ENCODE results near the gene PDGFA. TPM values are rescaled to one million over a fixed set of nuclear protein-coding genes. Genes with fewer than 3 reads are reported as not detected.

PDGFA gene
- total RNA-seq, 4 donors from 2014 or later: 5.1 to 13.5 (median 8.5) TPM

- no peaks in the 10 kb centered on the region for H3K36me3 ChIP-seq
- DNase-seq: no peak
- no peak overlapping the region for H3K27ac ChIP-seq
- TF ChIP-seq POLR2A (IDR thresholded peaks at IDR 0.05): no peak
- TF ChIP-seq, protein P1, sequence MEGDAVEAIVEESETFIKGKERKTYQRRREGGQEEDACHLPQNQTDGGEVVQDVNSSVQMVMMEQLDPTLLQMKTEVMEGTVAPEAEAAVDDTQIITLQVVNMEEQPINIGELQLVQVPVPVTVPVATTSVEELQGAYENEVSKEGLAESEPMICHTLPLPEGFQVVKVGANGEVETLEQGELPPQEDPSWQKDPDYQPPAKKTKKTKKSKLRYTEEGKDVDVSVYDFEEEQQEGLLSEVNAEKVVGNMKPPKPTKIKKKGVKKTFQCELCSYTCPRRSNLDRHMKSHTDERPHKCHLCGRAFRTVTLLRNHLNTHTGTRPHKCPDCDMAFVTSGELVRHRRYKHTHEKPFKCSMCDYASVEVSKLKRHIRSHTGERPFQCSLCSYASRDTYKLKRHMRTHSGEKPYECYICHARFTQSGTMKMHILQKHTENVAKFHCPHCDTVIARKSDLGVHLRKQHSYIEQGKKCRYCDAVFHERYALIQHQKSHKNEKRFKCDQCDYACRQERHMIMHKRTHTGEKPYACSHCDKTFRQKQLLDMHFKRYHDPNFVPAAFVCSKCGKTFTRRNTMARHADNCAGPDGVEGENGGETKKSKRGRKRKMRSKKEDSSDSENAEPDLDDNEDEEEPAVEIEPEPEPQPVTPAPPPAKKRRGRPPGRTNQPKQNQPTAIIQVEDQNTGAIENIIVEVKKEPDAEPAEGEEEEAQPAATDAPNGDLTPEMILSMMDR (IDR thresholded peaks at IDR 0.05): no peak
- 84 to 88% methylated on average over 7 to 13 of the region's 16 CpGs for WGBS, 2 donors
- H3K4me1 ChIP-seq: peaks cover 3 to 36% (median 15%) of the 10 kb centered on the region in 3 donors
- H3K4me3 ChIP-seq: no peak overlapping the region
- H3K9me3 ChIP-seq: no peaks in the 10 kb centered on the region
- peaks cover 0 to 19% (median 0%) of the 10 kb centered on the region in 4 donors for H3K27me3 ChIP-seq
- intact Hi-C loops (cut with DNase I): no loop called here
These were observed 33.4 kb downstream of the PDGFA start for GRCh38 chr7:486216-486743.

DNA sequence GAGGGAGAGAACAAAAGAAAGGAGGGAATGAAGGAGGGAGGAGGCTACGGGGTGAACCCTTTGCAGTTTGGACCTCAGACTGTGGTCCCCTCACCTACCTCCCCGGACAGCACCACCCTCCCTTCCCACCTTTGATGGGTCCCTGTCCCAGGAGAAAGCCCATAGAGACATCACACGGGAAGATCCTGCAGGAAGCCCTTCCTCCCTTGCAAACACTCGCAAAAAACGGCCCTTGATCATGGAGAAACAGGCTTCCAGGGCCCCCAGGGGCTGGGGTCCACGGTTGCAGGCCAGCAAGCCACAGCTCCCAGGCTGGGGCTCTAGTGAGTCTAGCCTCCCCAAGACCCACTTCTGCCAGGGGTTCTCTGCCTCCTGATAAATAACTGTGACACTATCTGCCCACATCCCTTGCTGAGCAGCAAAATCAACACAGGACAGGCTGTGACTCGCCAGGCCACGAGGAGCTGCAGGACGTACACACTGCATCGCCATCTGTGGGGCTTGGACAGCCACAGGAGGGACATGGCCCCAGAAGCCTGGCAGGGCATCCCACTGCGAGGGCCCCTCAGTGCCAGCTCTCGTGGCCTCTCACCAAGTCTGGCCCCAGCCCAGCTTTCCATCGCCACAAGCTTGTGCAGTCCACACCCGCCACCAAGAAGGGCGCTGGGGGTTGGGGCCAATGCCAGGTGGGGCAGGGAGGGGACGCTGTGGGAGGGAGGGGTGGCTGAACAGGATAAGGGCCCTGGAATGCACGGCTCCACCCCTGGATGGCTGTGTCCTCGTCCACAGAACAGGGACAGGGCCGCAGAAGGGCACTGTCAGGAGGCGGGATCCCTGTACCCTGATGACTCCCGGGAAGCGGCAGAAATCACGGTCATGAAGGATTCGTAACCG lies 34.2 kb downstream of the PDGFA start:
- WGBS, 2 donors: 47% methylated on average over 6 to 11 of the region's 25 CpGs
- no peak for DNase-seq
- no peak for TF ChIP-seq POLR2A (IDR thresholded peaks at IDR 0.05)
- TF ChIP-seq, protein P1 (IDR thresholded peaks at IDR 0.05): no peak
- H3K36me3 ChIP-seq: no peaks in the 10 kb centered on the region
- intact Hi-C loops (cut with DNase I): no loop called here
- H3K4me1 ChIP-seq: peaks cover 3 to 28% (median 10%) of the 10 kb centered on the region in 3 donors
- H3K27me3 ChIP-seq: peaks cover 0 to 27% (median 0%) of the 10 kb centered on the region in 4 donors
- no peak overlapping the region for H3K27ac ChIP-seq
- H3K4me3 ChIP-seq: no peak overlapping the region
- no peaks in the 10 kb centered on the region for H3K9me3 ChIP-seq

DNA sequence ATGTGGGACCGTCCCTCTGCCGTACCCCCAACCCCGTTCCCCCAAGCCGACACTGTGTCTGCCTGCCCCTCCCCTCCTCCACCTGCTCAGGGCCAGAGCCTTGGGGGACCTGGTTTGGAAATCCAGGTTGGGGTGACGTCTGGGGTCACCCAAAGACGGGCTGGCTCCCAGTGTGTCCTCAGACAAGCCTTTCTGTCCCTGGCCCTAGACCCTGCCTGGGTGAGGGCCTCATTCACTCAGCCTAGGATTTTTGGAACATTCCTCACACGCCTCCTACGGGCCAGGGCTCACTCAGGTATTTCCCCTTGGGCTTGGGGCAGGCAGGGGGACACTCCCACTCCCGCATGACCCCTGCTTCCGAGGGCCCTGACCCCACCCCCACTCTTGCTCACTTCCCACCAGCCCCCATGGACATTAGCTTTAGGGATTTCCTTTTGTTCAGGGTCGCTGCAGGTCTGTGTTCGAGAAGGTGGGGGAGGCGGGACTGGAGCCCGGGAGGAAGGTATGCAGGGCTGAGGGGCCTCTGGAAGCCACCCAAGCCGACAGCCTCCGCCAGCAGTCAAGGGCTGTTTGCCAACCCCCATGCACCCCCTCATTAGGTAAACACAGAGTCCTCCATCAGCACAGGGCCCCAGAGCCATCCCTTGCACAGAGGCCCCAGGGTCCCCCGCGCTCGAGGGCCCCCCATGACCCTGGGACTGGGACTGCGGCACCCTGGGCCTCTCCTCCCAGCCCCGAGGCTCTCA lies 35.1 kb downstream of the PDGFA start:
- Histone ChIP-seq H3K4me1 (peaks cover 3 to 20% (median 7%) of the 10 kb centered on the region in 3 donors), H3K9me3 (no peaks in the 10 kb centered on the region), H3K36me3 (no peaks in the 10 kb centered on the region), H3K27ac (no peak overlapping the region), H3K27me3 (peaks cover 0 to 36% (median 0%) of the 10 kb centered on the region in 4 donors), H3K4me3 (no peak overlapping the region)
- no peak for DNase-seq
- TF ChIP-seq POLR2A (IDR thresholded peaks at IDR 0.05): no peak
- TF ChIP-seq, protein P1 (IDR thresholded peaks at IDR 0.05): no peak
- intact Hi-C loops (cut with DNase I): no loop called here
- WGBS, 2 donors: 48 to 62% methylated on average over 4 to 11 of the region's 21 CpGs

DNA sequence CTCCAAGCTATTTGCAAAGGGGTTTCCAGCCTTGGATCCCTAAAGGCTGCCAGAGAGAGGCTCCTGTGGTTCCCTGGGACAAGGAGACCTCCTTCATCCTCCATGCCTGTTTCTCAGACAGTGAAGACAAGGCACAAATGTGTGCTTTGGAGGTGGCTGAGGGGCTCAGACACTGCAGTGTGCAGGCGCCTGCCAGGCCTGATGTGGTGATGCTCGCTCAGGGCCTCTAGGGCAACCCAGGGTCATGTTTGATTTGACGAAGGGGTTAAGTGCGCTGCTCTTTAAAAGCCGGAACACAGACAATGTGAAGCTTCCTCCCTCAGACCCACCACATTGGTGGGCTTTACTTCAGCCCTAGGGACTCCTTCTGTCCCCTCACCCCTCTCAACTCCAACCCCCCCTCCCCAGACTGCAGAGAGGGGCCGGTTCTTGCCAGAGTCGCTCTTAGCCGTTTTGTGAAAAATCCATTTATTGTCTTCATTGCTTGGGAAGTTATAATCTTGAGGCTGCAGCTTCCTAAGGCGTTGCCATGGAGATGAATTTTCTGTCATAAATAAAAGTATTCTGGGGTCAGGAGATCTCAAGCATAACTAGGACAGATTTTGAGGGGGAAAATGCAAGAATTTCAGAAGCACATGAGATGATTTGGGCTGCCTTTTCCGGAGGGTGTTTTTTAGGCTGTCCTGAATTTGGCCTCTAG lies 35.8 kb downstream of the PDGFA start:
- peaks cover 3 to 20% (median 7%) of the 10 kb centered on the region in 3 donors for H3K4me1 ChIP-seq
- intact Hi-C loops (cut with DNase I): no loop called here
- H3K36me3 ChIP-seq: no peaks in the 10 kb centered on the region
- TF ChIP-seq, protein P1 (IDR thresholded peaks at IDR 0.05): no peak
- TF ChIP-seq POLR2A (IDR thresholded peaks at IDR 0.05): no peak
- DNase-seq: no peak
- WGBS, 2 donors: 72 to 80% methylated on average over 8 to 10 of the region's 10 CpGs
- no peak overlapping the region for H3K4me3 ChIP-seq
- peaks cover 0 to 38% (median 0%) of the 10 kb centered on the region in 4 donors for H3K27me3 ChIP-seq
- H3K27ac ChIP-seq: no peak overlapping the region
- H3K9me3 ChIP-seq: no peaks in the 10 kb centered on the region

All from esophagus squamous epithelium (tissue), 5 donors.